Hindlimb muscle (tissue), 1 donor: ENCODE data around the gene DUSP1. TPM values are rescaled to one million over a fixed set of nuclear protein-coding genes. Genes with fewer than 3 reads are reported as not detected.
A peak's percentile ranks its signal among the peaks of the same experiment; 100 is the strongest.
"Not testable (repeated sequence)": the region's sequence is repeated elsewhere in the genome, so short reads cannot be mapped to it uniquely, and the experiment has no call there.

Source experiments
- DNase-seq: peaks from one replicate; pipeline ENCODE4 v3.0.0-alpha.2; 2013
- polyA plus RNA-seq: library from polyadenylated mRNA; unstranded; fragments of 120-200 nt; gene quantifications from one replicate; pipeline ENCODE4 v1.2.1, GENCODE V29; 2013; ENCODE audit not compliant: insufficient read length

The DUSP1 gene
- polyA plus RNA-seq, 1 donor, result 70.4 TPM

GRCh38 chr5:172796306-172796705, 25.3 kb upstream of the DUSP1 start:
- no peak for DNase-seq

DNA sequence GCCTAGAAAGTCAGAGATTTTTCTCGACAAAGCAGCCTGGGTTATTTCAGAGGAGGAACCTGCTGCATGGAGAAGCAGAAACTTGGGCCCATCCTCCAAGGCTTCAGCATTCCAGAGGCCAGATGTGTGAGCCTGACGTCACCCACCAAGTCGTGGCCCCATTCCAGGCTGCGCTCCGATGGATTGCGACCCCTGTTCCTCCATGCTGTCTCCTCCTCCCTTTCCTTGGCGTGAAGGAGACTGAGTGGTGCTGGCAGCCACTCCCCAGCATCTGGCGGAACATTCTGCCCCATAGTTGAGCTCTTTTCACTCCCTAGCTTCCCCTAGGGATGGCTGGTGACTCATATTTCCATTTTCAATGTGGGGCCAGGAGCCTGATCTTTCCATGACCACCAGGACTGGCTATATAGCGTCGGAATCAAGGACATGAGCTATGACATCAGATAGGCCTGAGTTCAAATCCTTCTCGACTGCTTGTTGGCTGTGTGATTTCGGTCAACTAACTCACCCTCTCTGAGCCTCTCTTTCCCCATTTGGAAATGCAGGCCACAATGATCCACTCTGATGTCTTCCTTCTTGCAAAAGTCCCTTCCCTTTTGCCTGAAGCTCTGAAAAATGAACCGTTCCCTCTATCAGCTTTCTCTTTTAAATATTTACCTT, 24.5 kb upstream of the DUSP1 start:
- peak; percentile 98 for DNase-seq

- no peak for DNase-seq
Observed at GRCh38 chr5:172793577-172794488, 22.8 kb upstream of the DUSP1 start.

GRCh38 chr5:172792701-172793570, 21.9 kb upstream of the DUSP1 start:
- DNase-seq, result no peak

GRCh38 chr5:172791726-172792445, 20.9 kb upstream of the DUSP1 start:
- DNase-seq, result no peak

- no peak for DNase-seq
Observed at GRCh38 chr5:172791286-172791685, 20.3 kb upstream of the DUSP1 start.

DNA sequence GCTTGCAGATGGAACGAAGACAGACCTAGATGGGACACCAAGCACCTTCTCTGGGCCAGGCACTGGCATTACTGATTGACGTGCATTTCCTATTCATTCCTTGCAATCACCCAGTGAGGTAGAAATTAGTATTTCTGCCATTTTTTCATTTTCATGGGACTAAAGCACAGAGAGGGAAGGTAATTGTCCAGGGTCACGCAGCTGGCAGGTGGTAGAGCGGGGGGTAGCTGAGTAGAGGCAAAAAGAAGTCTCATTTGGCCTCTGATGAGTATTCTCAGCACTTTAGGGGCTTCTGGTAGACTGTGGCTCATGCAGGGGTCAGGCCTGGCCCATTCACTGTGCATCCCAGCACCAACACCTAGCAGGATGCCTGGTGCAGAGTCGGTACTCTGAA, 19.5 kb upstream of the DUSP1 start:
- DNase-seq, result no peak

DNA sequence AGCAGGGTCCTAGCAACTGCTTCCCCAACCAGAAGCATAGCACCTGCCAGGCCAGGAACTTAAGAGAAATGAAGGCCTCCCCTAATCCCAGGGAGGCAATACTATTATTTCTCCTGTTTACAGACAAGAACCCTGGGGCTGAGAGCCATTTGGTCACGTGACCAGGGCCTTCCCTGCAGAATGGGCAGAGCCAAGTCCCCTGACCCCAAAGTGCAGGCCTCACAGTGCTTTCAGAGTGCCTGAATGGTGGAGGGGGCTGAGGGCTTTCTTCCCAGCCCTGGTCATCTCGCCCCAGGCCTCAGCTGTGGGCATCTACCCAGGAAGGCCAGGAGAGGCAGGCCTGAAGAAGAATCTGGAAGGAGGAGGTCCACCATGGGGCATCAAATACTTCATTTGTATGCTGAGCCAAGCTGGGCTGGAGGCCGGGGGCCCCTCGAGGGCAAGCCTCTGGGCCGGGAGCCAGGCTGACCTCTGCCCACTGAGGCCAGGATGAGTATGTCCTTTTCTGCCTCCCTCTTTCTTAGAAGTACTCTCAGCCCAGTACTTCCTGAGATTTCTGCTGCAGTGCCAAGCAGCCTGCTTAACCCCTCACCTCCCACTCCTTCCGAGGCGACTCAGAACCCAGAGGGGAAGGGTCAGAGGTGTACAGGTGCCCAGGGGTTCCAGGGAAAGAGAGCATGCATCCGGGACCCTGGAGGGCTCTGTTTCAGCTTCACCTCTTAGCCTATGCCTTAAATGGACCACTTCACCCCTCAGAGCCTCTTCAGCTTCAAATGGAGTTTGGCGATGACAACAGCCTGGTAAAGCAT, 18.9 kb upstream of the DUSP1 start:
- DNase-seq, result no peak

DNA sequence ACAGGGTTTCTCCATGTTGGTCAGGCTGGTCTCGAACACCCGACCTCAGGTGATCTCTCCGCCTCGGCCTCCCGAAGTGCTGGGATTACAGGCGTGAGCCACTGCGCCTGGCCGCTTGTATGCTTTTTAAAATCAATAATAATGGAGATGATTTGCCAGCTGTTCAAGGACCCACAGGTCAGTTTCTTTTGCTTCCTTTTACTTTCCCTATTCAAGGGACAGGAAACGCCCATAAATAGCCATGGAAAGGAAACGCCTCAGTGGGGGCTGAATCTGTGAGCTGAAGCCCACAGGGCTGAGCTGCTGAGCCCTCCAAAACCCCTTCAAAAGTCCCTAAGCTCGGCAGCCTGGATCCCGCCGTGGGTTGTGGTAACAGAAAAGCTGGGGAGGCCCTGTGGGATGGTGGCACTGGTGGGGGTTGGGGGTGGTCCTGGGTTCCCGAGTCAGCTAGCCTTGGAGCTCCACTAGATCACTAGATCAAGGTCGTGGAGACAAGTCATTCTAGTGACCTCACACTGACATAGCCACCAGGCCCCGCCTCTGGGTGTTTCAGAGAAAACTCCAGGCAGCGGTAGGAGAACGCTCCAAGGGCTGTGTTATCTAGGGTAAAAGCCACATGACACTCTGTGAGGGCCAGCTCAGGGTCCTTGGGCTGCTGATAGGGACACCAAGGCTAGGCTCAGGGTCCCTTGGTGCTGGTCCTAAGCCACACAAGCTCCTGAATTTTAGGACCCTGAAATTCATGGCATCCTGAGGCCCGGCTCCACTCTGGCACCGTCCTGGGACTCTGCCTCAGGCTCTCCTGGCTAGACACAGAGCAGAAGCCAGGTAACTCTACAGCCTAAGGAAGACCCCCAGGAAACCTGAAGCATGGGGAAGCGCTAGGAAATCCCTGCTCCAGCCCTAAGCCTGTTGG, 18.0 kb upstream of the DUSP1 start:
- DNase-seq, result no peak

DNA sequence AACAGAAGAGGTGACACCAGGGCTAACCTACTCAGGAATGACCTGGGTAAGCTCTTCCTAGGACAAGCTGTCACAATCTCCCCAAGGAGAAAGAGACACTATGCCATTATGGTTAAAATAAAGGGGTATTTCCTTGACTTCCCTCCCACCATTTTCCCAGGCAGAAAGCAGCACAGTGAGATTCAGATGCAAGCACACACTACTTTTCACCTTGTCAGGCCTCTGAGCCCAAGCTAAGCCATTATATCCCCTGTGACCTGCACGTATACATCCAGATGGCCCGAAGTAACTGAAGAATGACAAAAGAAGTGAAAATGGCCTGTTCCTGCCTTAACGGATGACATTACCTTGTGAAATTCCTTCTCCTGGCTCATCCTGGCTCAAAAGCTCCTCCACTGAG, 16.5 kb upstream of the DUSP1 start:
- not testable (repeated sequence) for DNase-seq

DNA sequence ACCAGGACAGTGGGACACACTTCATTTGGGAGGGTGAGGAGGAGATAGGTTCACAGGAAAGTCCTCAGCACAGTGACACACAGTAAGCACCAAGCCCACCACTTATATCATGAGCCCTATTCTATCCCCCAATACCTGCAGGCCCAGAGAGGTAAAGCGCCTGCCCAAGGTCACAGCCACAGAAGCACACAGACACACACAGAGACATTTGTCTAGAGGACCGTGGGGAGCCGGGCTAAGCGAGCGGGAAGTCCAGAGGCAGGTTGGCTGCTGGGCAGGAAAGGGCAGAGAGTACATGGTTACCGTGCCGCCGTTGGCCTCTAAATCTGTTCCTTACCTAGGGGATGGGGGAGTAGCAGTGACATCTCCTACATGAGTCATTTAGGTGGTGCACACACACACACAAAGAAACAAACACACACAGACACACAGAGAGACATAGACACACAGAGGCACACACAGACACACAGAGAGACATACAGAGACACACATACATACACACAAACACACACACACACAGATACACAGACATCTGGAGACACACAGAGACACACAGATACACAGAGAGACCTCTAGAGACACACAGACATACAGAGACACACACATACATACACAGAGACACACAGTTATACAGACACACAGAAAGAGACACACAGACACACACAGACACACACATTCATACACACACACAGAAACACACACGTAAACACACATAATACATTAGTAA, 15.9 kb upstream of the DUSP1 start:
- no peak for DNase-seq

DNA sequence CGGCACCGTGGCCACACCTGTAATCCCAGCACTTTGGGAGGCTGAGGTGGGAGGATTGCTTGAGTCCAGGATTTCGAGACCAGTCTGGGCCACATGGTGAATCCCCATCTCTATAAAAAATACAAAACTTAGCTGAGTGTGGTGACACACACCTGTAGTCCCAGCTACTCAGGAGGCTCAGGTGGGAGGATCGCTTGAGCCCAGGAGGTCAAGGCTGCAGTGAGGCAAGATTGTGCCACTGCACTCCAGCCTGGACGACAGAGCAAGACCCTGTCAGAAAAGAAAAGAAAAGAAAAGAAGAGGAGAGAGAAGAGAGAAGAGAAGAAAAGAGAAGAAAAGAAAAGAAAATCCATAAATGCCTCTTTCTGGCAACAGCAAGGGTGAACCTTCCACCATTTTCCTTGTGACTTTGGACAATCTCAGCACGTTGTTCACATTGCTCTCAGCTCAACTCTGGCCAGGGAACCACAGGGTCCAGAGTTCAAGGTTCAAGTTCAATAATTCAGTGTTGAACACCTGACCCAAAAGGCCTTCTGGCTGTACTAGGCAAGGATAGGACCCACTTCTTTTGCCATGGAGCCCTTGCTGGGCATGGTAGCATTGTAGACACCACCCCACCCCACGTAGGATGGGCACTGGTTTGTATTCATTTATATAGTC, 14.6 kb upstream of the DUSP1 start:
- DNase-seq, result no peak

- DNase-seq, result not testable (repeated sequence)
Observed at GRCh38 chr5:172784162-172784561, 13.2 kb upstream of the DUSP1 start.

DNA sequence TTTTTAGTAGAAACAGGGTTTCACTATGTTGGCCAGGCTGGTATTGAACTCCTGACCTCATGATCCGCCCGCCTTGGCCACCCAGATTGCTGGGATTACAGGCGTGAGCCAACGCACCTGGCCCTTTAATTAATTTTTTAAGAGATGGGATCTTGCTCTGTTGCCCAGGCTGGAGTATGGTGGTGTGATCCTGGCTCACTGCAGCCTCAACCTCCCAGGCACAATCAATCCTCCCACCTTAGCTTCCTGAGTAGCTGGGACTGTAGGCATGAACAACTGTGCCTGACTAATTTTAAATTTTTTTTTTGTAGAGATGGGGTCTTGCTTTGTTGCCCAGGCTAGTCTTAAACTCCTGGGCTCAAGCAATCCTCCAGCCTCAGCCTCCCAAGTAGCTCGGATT, 12.3 kb upstream of the DUSP1 start:
- not testable (repeated sequence) for DNase-seq

- DNase-seq, result no peak
Observed at GRCh38 chr5:172782169-172783039, 11.4 kb upstream of the DUSP1 start.

GRCh38 chr5:172779691-172780341, 8.8 kb upstream of the DUSP1 start:
- DNase-seq, result no peak
